HCT116 (cell line): ENCODE data around the gene ARHGAP28. TPM values are rescaled to one million over a fixed set of nuclear protein-coding genes. Genes with fewer than 3 reads are reported as not detected.

Source experiments
- ATAC-seq: fragments of 200-7000 bp; cut with Tn5 transposase; 2 replicates; pipeline ENCODE4 v1.9.1; 2020; ENCODE audit warnings: mild to moderate bottlenecking, moderate library complexity
- BruUV-seq: library from RNA; stranded (reverse); fragments of 400-500 nt; replicated peaks from 2 replicates; lab custom pipeline; 2021; lab: Mats Ljungman, UMichigan
- CTCF ChIA-PET: fragments of 300-600 bp; sonication (Branson Sonifier 250); formaldehyde crosslinking; loops from one replicate; lab custom pipeline; 2021; ENCODE audit warnings: antibody characterized with exemption; lab: Charles Lee
- POLR2A ChIA-PET: fragments of 300-600, 350-600 bp; sonication (Branson Sonifier 250); formaldehyde crosslinking; loops from one replicate; lab custom pipeline; 2021; ENCODE audit warnings: antibody characterized with exemption; lab: Charles Lee
- RAD21 ChIA-PET, 2 experiments: fragments of 300-600 bp; sonication (Branson Sonifier 250); formaldehyde crosslinking; loops; one replicate each; lab custom pipeline; 2023; ENCODE audit warnings: low total read pairs in 2 of 2; ENCODE audit not compliant: uncharacterized antibody in 2 of 2, unreplicated experiment in 2 of 2, low non-redundant PET in 1 of 2; lab: Charles Lee
- DNase-seq: peaks from one replicate; pipeline ENCODE4 v3.0.0-alpha.2; 2010; ENCODE audit warnings: low read depth, low spot score
- H2AFZ ChIP-seq: fragments of 200-600 bp; shearing (Covaris generic), sonication (generic); 2 replicates; pipeline ENCODE4 v1.6.1; 2017; ENCODE audit warnings: low read depth, mixed run types, mixed read lengths, antibody characterized with exemption, low read length; ENCODE audit not compliant: poor library complexity, severe bottlenecking
- H3K27ac ChIP-seq: 2 replicates; pipeline ENCODE4 v1.5.1; 2012; ENCODE audit warnings: low read depth, low read length
- H3K27me3 ChIP-seq: fragments of 200-600 bp; sonication (generic); 2 replicates; pipeline ENCODE4 v1.6.1; 2016; ENCODE audit warnings: mixed run types, low read length, mixed read lengths; ENCODE audit not compliant: insufficient read depth
- H3K36me3 ChIP-seq, 2 experiments: fragments of 200-500 bp in 1 of 2; fragments of 200-600 bp in 1 of 2; sonication (Bioruptor generic) in 1 of 2; sonication (generic) in 1 of 2; 2 replicates each; pipeline versions ENCODE4 v1.5.1 to v1.6.1; 2014 to 2016; ENCODE audit warnings: low read length in 2 of 2, inconsistent platforms in 1 of 2, mixed read lengths in 1 of 2, mixed run types in 1 of 2; ENCODE audit not compliant: insufficient read depth in 2 of 2, control insufficient read depth in 1 of 2
- H3K4me1 ChIP-seq, 2 experiments: fragments of 200-600 bp in 1 of 2; sonication (generic) in 1 of 2; 2 replicates each; pipeline versions ENCODE4 v1.5.1 to v1.6.1; 2012 to 2017; ENCODE audit warnings: low read length in 2 of 2, inconsistent platforms in 1 of 2, mild to moderate bottlenecking in 1 of 2, mixed read lengths in 1 of 2, mixed run types in 1 of 2, moderate library complexity in 1 of 2; ENCODE audit not compliant: insufficient read depth in 2 of 2, control insufficient read depth in 1 of 2
- H3K4me2 ChIP-seq: fragments of 200-600 bp; sonication (generic); 2 replicates; pipeline ENCODE4 v1.6.1; 2017; ENCODE audit warnings: mixed run types, low read length, mixed read lengths
- H3K4me3 ChIP-seq, 2 experiments: fragments of 200-600 bp in 1 of 2; sonication (generic) in 1 of 2; replicated peaks in 1 of 2; 2 replicates each; pipeline ENCODE4 v1.5.1; 2011 to 2016; ENCODE audit warnings: low read length in 2 of 2, control low read depth in 1 of 2, low read depth in 1 of 2, mild to moderate bottlenecking in 1 of 2, mixed read lengths in 1 of 2, mixed run types in 1 of 2
- H3K79me2 ChIP-seq: fragments of 200-600 bp; sonication (generic); 2 replicates; pipeline ENCODE4 v1.6.1; 2017; ENCODE audit warnings: mild to moderate bottlenecking, mixed run types, low read length, moderate library complexity, mixed read lengths; ENCODE audit not compliant: insufficient read depth
- H3K9ac ChIP-seq: fragments of 200-600 bp; sonication (generic); 2 replicates; pipeline ENCODE4 v1.6.1; 2016; ENCODE audit warnings: low read length, mixed read lengths
- H3K9me2 ChIP-seq: fragments of 200-600 bp; sonication (generic), shearing (Covaris generic); 2 replicates; pipeline ENCODE4 v1.6.1; 2017; ENCODE audit warnings: mixed run types, mild to moderate bottlenecking, moderate library complexity; ENCODE audit not compliant: insufficient read depth
- H3K9me3 ChIP-seq, 2 experiments: fragments of 200-500 bp in 1 of 2; fragments of 200-600 bp in 1 of 2; sonication (Bioruptor generic) in 1 of 2; sonication (generic) in 1 of 2; 2 replicates each; pipeline ENCODE4 v1.6.1; 2014 to 2017; ENCODE audit warnings: low read length in 2 of 2, mixed read lengths in 2 of 2, inconsistent platforms in 1 of 2, low read depth in 1 of 2, mild to moderate bottlenecking in 1 of 2, mixed run types in 1 of 2, moderate library complexity in 1 of 2; ENCODE audit not compliant: control insufficient read depth in 1 of 2, insufficient read depth in 1 of 2
- H4K20me1 ChIP-seq: fragments of 200-600 bp; sonication (generic), shearing (Covaris generic); 2 replicates; pipeline ENCODE4 v1.6.1; 2017; ENCODE audit warnings: mixed run types, mild to moderate bottlenecking, moderate library complexity; ENCODE audit not compliant: insufficient read depth
- CBX3 ChIP-seq: IDR thresholded peaks from 2 replicates; pipeline ENCODE4 v1.6.1; 2012; ENCODE audit warnings: low read depth
- EGR1 ChIP-seq: IDR thresholded peaks from 2 replicates; pipeline ENCODE4 v1.6.1; 2012; ENCODE audit warnings: low read depth
- EZH2 ChIP-seq: fragments of 200-600 bp; sonication (generic); IDR thresholded peaks from 2 replicates; pipeline ENCODE4 v1.6.1; 2017; ENCODE audit warnings: antibody characterized with exemption, mixed run types
- EZH2phosphoT487 ChIP-seq: fragments of 200-600 bp; IDR thresholded peaks from 2 replicates; pipeline ENCODE4 v1.6.1; 2018; ENCODE audit warnings: antibody characterized with exemption, borderline replicate concordance
- FOSL1 ChIP-seq: IDR thresholded peaks from 2 replicates; pipeline ENCODE4 v1.6.1; 2012; ENCODE audit warnings: low read depth
- JUND ChIP-seq: IDR thresholded peaks from 2 replicates; pipeline ENCODE4 v1.6.1; 2012
- MAX ChIP-seq: IDR thresholded peaks from 2 replicates; pipeline ENCODE4 v1.6.1; 2012
- POLR2AphosphoS5 ChIP-seq: IDR thresholded peaks from 2 replicates; pipeline ENCODE4 v1.6.1; 2011; ENCODE audit warnings: mild to moderate bottlenecking, low read depth, low read length, moderate library complexity
- RAD21 ChIP-seq: IDR thresholded peaks from 2 replicates; pipeline ENCODE4 v1.6.1; 2012; ENCODE audit warnings: low read depth, mild to moderate bottlenecking
- REST ChIP-seq: IDR thresholded peaks from 2 replicates; pipeline ENCODE4 v1.6.1; 2012; ENCODE audit warnings: low read depth
- SP1 ChIP-seq: IDR thresholded peaks from 2 replicates; pipeline ENCODE4 v1.6.1; 2012; ENCODE audit warnings: low read depth
- SRF ChIP-seq: IDR thresholded peaks from 2 replicates; pipeline ENCODE4 v1.6.1; 2012; ENCODE audit warnings: low read depth
- TCF7L2 ChIP-seq: IDR thresholded peaks from 2 replicates; pipeline ENCODE4 v1.7.0; 2011; ENCODE audit warnings: borderline replicate concordance, inconsistent platforms; ENCODE audit not compliant: insufficient read depth, insufficient read length; ENCODE audit errors: extremely low read depth
- ZFX ChIP-seq: fragments of 450-650 bp; IDR thresholded peaks from 2 replicates; pipeline ENCODE4 v1.6.1; 2017
- ZNF274 ChIP-seq: fragments of 200-500 bp; sonication (Bioruptor generic); IDR thresholded peaks from 2 replicates; pipeline ENCODE4 v1.6.1; 2014; ENCODE audit warnings: mild to moderate bottlenecking, low read depth, low read length, inconsistent platforms
- intact Hi-C: fragments of 100-400 bp; cut with micrococcal nuclease; formaldehyde crosslinking; loops from 2 replicates; pipeline ENCODE4 v1.10.0; 2022
- total RNA-seq: library from RNA; stranded (reverse); gene quantifications from one replicate; pipeline ENCODE4 v1.2.1, GENCODE V29; 2021; ENCODE audit not compliant: unreplicated experiment

ARHGAP28 gene
- total RNA-seq, 1 experiment from 2014 or later, result not detected

GRCh38 chr18:6939972-6940371 lies 210.5 kb downstream of the ARHGAP28 start:
- H3K9ac ChIP-seq, result no peak overlapping the region
- no peak overlapping the region for H3K4me3 ChIP-seq
- ChIA-PET RAD21 (no interaction called here), POLR2A (no interaction called here), CTCF (no interaction called here)
- intact Hi-C loops, result no loop called here
- H3K27ac ChIP-seq, result no peak overlapping the region
- H3K79me2 ChIP-seq, result no peaks in the 10 kb centered on the region
- ATAC-seq, result no peak
- H3K9me3 ChIP-seq, result peaks cover 3 to 25% of the 10 kb centered on the region in 2 experiments; a peak in 1 of 4 replicates
- H3K9me2 ChIP-seq, result no peaks in the 10 kb centered on the region
- H2AFZ ChIP-seq, result no peak overlapping the region
- H3K36me3 ChIP-seq, result no peaks in the 10 kb centered on the region
- BruUV-seq, result no TSS peak
- H4K20me1 ChIP-seq, result no peaks in the 10 kb centered on the region
- no peak overlapping the region for H3K4me2 ChIP-seq
- no peaks in the 10 kb centered on the region for H3K4me1 ChIP-seq
- DNase-seq, result no peak
- no peaks in the 10 kb centered on the region for H3K27me3 ChIP-seq
- TF ChIP-seq CBX3, result no peak
- TF ChIP-seq TCF7L2, result no peak
- no peak for TF ChIP-seq SP1
- no peak for TF ChIP-seq REST
- TF ChIP-seq POLR2AphosphoS5, result no peak
- no peak for TF ChIP-seq ZFX
- TF ChIP-seq RAD21, result no peak
- TF ChIP-seq EZH2phosphoT487, result no peak
- TF ChIP-seq JUND, result no peak
- no peak for TF ChIP-seq SRF
- TF ChIP-seq MAX, result no peak
- no peak for TF ChIP-seq EZH2
- no peak for TF ChIP-seq FOSL1
- no peak for TF ChIP-seq ZNF274
- no peak for TF ChIP-seq EGR1
